Mesodermal cell (in vitro differentiated cells): ENCODE data around the gene CDKN2AIP. TPM values are rescaled to one million over a fixed set of nuclear protein-coding genes. Genes with fewer than 3 reads are reported as not detected.

ENCODE experiments used
- H3K27ac ChIP-seq: 2 replicates; pipeline ENCODE4 v1.7.0; 2013; ENCODE audit warnings: mild to moderate bottlenecking, low read depth, low read length, moderate library complexity; ENCODE audit not compliant: severe bottlenecking
- H3K36me3 ChIP-seq: 2 replicates; pipeline ENCODE4 v1.7.1; 2013; ENCODE audit warnings: mild to moderate bottlenecking, low read length, moderate library complexity; ENCODE audit not compliant: control insufficient read depth, insufficient read depth
- H3K4me1 ChIP-seq: one replicate; pipeline ENCODE4 v1.7.1; 2013; ENCODE audit warnings: mild to moderate bottlenecking, low read length; ENCODE audit not compliant: insufficient read depth, control insufficient read depth, poor library complexity, severe bottlenecking
- H3K4me3 ChIP-seq: 2 replicates; pipeline ENCODE4 v1.7.0; 2013; ENCODE audit warnings: low read length, control low read depth, mild to moderate bottlenecking; ENCODE audit not compliant: insufficient read depth, poor library complexity, severe bottlenecking; ENCODE audit errors: extremely low read depth
- H3K9me3 ChIP-seq: 2 replicates; pipeline ENCODE4 v1.7.1; 2013; ENCODE audit warnings: mild to moderate bottlenecking, low read length, moderate library complexity; ENCODE audit not compliant: control insufficient read depth
- WGBS, 2 experiments: methylation state at CpG; one replicate each; pipeline ENCODE4 v1.1.5; 2013; ENCODE audit warnings: missing lambda C conversion rate in 2 of 2; ENCODE audit not compliant: insufficient coverage in 2 of 2; 5-methylcytosine and 5-hydroxymethylcytosine counted together
- polyA plus RNA-seq, 2 experiments: library from polyadenylated mRNA; stranded (reverse); fragments of 50-300 nt; gene quantifications; one replicate each; pipeline ENCODE4 v1.2.3, GENCODE V29; 2013

The CDKN2AIP gene, protein sequence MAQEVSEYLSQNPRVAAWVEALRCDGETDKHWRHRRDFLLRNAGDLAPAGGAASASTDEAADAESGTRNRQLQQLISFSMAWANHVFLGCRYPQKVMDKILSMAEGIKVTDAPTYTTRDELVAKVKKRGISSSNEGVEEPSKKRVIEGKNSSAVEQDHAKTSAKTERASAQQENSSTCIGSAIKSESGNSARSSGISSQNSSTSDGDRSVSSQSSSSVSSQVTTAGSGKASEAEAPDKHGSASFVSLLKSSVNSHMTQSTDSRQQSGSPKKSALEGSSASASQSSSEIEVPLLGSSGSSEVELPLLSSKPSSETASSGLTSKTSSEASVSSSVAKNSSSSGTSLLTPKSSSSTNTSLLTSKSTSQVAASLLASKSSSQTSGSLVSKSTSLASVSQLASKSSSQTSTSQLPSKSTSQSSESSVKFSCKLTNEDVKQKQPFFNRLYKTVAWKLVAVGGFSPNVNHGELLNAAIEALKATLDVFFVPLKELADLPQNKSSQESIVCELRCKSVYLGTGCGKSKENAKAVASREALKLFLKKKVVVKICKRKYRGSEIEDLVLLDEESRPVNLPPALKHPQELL
- polyA plus RNA-seq (2013, experiment 1 of 2): 16.3 TPM
- 16.9 TPM for polyA plus RNA-seq (2013, experiment 2 of 2)

DNA sequence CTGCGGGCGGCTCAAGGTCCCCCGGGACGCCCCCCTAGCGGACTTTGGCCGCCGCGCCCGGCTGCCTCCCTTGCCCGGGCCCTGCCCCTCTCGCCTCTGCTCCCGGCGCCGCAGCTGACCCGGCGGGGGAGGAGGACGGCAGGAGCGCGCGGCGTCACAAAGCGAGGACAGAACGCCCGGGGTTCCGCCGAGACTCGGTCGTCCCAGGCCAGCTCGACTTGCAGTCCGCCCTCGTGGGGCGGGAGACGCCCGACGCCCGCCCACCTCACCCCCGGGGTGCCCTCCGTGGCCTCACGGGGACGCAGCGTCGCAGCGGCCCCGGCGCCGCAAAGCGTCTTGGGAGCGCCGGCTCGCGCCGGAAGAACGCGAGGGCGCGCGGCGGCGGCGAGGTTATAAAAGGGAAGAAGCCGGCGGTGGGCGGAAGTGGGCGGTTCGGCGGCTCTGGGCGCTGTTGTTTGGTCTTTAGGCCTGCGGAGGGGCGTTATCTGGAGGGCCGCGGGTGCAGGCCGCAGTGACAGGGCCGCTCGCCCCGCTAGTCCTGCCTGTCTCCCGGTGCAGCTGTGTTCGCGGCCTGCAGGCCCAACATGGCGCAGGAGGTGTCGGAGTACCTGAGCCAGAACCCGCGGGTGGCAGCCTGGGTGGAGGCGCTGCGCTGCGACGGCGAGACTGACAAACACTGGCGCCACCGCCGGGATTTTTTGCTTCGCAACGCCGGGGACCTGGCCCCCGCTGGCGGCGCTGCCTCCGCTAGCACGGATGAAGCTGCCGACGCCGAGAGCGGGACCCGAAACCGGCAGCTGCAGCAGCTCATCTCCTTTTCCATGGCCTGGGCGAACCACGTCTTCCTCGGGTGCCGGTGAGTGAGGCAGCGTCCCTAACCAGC is at the start of gene CDKN2AIP:
CDKN2AIP (plus strand) TSS at position 423 of the 883 bp plus-strand sequence; CDS start at position 585, 162 bp downstream.
- Histone ChIP-seq H3K4me1 (peaks cover 15% of the 10 kb centered on the region), H3K36me3 (peaks cover 30% of the 10 kb centered on the region), H3K4me3 (peak within 1 kb of the TSS; percentile 87), H3K9me3 (no peaks in the 10 kb centered on the region), H3K27ac (peak within 1 kb of the TSS; percentile 98)
- WGBS, 2 experiments: 0 to 2% methylated on average over 60 to 92 of the region's 109 CpGs

DNA sequence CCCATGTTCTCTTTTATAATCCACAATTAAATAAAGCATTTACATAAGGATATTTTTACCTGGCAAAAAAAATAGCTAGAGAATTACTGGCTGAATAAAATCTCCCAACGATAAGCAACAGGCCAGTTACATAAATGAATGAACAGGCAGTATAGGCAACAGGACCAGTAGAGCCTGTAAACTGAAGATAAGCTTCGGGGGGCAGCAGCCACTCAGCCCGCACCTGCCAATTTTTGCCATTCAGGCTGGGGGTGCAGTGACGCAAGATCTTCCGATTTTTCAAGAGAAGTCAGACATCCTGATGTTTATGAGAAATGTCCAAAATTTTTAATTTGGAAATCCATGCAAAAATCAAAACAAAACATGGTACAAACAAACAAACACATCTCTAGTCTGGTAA is 49.0 kb upstream of the CDKN2AIP start:
- H3K36me3 ChIP-seq: no peaks in the 10 kb centered on the region
- no peak overlapping the region for H3K4me3 ChIP-seq
- no peaks in the 10 kb centered on the region for H3K9me3 ChIP-seq
- peaks cover 6% of the 10 kb centered on the region for H3K4me1 ChIP-seq
- WGBS, 2 experiments: 83 to 96% methylated on average over 3 to 5 of the region's 5 CpGs
- H3K27ac ChIP-seq: no peak overlapping the region

DNA sequence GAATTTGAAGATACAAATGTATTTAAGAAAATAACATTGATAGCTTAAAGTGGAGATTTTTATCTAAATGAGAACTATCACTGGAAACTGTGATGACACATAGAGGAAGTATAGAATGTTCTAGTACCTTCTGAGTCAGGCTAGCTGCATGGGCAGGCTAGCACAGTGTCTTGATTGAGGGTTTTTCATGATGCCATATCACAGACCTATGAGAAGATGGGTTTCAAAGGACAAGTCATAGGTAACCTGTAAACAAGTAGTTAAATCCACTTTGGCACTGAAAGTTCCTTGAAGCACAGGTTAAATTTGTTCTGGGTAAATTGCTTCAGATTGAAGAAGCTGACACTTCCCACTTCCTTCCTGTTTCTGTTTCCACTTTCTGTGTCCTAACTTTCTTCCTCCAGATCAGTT is 48.2 kb upstream of the CDKN2AIP start:
- H3K4me1 ChIP-seq: peaks cover 6% of the 10 kb centered on the region
- H3K4me3 ChIP-seq: no peak overlapping the region
- H3K36me3 ChIP-seq: no peaks in the 10 kb centered on the region
- no peaks in the 10 kb centered on the region for H3K9me3 ChIP-seq
- H3K27ac ChIP-seq: no peak overlapping the region

DNA sequence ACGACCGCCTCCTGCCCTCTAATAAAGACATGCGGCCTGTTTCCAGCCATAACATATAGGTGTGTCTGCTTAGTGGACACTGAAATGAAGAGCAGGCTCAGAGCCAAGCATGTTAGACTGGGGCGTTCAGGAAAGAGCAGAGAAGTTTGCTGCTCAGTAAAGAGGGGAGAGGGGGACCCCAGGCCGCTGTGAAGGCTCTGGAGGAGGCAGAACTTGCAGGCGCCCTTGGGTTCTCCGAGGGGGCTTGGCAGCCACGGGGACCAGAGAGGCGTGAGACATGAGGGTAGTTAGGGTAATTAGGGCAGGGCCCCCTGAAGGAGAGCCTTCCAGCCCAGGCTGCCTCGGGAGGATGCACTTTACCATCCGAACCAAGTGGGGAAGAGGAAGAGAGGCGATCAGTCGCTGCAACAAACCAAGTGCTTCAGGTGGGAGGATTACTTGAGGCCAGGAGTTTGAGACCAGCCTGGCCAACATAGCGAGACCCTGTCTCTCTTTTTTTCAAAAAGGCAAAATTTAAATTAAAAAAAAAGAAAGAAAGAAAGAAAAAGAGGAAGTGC is 46.6 kb upstream of the CDKN2AIP start:
- 89 to 94% methylated on average over 9 to 12 of the region's 14 CpGs for WGBS, 2 experiments

DNA sequence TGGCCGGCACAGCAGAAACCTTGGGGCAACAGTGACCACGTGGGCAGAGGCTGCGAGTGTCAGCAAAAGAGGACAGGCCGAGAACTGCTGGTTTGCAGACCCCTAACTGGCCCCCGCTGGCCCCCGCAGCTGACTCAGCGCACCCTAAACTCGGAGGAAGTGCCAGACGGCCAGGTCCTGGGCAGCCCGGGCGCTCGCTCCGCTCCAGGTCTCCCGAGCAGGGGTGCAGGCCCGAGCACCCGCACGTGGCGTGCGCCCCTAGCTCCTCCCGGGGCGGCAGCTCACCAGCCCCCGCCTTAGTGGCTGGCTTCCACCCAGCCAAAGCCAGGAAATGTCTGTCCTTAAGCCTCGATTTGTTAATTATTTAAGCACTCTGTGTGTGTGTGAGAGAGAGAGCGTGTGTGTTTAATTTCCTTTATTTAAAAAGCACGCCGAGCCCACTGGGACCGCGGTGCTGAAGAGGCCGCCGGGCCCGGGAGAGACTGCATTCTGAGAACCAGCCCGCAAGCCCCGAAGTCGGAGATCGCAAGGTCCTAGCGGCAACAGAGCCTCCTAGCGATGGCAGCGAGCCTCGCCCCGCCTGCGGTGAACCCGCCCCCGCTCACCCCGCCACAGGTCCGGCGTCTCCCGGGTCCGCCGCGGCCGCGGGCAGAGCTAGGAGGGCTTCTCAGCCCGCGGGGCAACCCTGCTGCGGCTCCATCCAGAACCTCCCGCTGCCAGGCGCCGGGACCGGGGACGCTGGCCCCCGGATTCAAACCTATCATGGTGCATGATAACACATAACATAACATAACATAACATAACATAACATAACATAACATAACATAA is 45.9 kb upstream of the CDKN2AIP start:
- WGBS, 2 experiments: 23 to 25% methylated on average over 44 to 61 of the region's 61 CpGs
- Histone ChIP-seq H3K36me3 (no peaks in the 10 kb centered on the region), H3K4me3 (peak overlapping the region; percentile 19), H3K4me1 (peaks cover 6% of the 10 kb centered on the region), H3K27ac (peak overlapping the region; percentile 6), H3K9me3 (no peaks in the 10 kb centered on the region)

More for the DNA sequence above, 46.6 kb upstream of the CDKN2AIP start:
- Histone ChIP-seq H3K36me3 (no peaks in the 10 kb centered on the region), H3K27ac (no peak overlapping the region), H3K4me3 (no peak overlapping the region), H3K4me1 (peaks cover 6% of the 10 kb centered on the region), H3K9me3 (no peaks in the 10 kb centered on the region)

DNA sequence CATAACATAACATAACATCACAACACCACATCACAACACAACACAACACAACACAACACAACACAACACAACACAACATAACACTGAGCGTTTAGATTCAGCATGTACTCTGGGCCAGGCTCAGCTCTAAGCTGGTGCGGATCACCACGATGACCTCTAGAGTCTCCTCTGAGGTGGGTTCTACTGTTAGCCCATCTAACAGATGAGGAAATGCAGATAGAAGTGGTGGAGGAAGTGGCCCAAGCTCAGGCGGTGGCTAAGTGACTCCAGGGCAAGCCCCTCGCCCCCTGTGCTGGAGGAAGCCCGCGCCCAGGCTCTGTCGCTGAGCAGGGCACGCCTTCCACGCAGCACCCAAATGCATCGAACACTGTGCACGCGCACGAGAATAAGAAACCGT is 45.3 kb upstream of the CDKN2AIP start:
- H3K4me3 ChIP-seq: no peak overlapping the region
- WGBS, 2 experiments: 91 to 93% methylated on average over 13 to 15 of the region's 15 CpGs
- no peak overlapping the region for H3K27ac ChIP-seq
- no peaks in the 10 kb centered on the region for H3K9me3 ChIP-seq
- H3K36me3 ChIP-seq: no peaks in the 10 kb centered on the region
- H3K4me1 ChIP-seq: peaks cover 6% of the 10 kb centered on the region

DNA sequence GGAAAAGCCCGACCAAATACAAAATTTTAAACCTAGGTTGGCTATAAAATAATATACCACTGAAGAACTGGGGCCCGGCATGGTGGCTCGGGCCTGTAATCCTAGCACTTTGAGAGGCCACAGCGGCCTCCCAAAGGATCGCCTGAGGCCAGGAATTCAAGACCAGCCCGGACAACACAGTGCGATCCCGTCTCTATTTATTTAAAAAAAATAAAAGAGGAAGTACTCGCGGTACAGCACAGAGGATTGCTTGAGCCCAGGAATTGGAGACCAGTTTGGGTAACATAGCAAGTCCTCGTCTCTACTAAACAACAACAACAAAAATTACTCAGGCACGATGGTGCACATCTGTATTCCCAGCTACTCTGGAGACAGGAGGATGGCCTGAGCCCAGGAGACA is 44.8 kb upstream of the CDKN2AIP start:
- Histone ChIP-seq H3K9me3 (no peaks in the 10 kb centered on the region), H3K27ac (no peak overlapping the region), H3K36me3 (no peaks in the 10 kb centered on the region), H3K4me3 (no peak overlapping the region), H3K4me1 (peaks cover 6% of the 10 kb centered on the region)
- 83 to 95% methylated on average over 7 to 9 of the region's 12 CpGs for WGBS, 2 experiments

DNA sequence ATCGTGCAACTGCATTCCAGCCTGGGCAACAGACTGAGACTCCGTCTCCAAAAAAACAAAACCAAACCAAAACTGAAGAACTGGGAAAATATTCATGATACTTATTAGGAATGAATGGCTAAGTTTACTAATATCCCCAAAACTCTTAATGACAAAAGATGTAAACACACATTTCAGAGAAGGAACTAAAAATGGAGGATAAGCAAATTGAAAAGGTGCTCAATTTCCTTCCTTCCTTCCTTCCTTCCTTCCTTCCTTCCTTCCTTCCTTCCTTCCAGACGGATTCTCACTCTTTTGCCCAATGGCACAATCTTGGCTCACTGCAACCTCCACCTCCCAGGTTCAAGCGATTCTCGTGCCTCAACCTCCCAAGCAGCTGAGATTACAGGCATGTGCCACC is 44.4 kb upstream of the CDKN2AIP start:
- Histone ChIP-seq H3K36me3 (no peaks in the 10 kb centered on the region), H3K4me3 (no peak overlapping the region), H3K9me3 (no peaks in the 10 kb centered on the region), H3K27ac (no peak overlapping the region), H3K4me1 (peaks cover 6% of the 10 kb centered on the region)
- 95 to 100% methylated on average over 1 to 3 of the region's 5 CpGs for WGBS, 2 experiments

DNA sequence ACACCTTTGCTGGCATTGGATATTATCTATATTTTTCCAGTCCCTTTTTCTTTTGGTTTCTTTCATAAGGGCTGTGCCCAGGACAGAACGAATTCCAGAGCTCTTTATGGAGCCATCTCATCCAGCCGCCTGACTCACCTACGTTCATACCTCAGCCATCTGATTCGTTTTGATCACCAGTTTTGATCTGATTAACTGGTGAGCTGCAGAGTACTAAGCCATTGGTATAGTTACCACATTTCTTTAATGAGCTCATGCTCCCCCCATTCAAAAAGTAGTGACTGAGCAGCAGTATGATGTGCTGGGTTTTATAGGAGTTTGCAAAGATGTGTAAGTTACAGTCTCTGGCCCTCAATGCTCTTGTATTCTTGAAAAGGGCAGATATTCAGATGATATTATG is 43.0 kb upstream of the CDKN2AIP start:
- H3K27ac ChIP-seq: no peak overlapping the region
- H3K4me1 ChIP-seq: peaks cover 6% of the 10 kb centered on the region
- 95 to 100% methylated on average over 4 of the region's 4 CpGs for WGBS, 2 experiments
- no peak overlapping the region for H3K4me3 ChIP-seq
- H3K9me3 ChIP-seq: no peaks in the 10 kb centered on the region
- no peaks in the 10 kb centered on the region for H3K36me3 ChIP-seq

DNA sequence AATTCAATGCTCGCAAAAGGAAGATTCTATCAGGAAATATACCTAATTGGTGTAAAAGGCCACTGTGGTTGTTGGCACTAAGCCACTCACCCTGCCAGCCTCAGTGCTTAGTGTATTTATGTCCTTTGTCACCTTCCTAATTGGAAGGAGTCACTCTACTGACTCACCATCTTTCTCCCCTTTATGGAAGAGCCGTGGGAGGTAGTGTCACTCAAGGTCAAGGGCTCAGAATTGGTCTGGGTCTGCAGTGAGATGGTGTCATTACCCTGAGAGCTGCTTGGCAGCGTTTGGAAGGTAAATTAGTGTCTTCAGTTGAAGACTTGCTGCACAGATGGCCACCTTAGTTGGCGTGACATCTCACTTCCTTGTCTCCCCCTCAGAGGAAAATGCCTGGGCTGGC is 41.7 kb upstream of the CDKN2AIP start:
- Histone ChIP-seq H3K27ac (no peak overlapping the region), H3K9me3 (no peaks in the 10 kb centered on the region), H3K36me3 (no peaks in the 10 kb centered on the region), H3K4me3 (no peak overlapping the region), H3K4me1 (peaks cover 6% of the 10 kb centered on the region)
- 87 to 93% methylated on average over 2 to 3 of the region's 4 CpGs for WGBS, 2 experiments
